CD4-positive, alpha-beta T cell treated with Interleukin-15 for 1 hour (primary cell): Measurements from ENCODE around the gene AAGAB.
"Not testable (repeated sequence)": the region's sequence is repeated elsewhere in the genome, so short reads cannot be mapped to it uniquely, and the experiment has no call there.

ENCODE experiments used
- DNase-seq: peaks from one replicate; pipeline ENCODE4 v3.0.0-alpha.2; 2020

AAGAB gene

GRCh38 chr15:67254238-67255175, at the start of gene AAGAB, which contains the start of gene IQCH:
Gene AAGAB, minus strand, starts transcription at chr15:67254661. Its CDS starts 30 bp downstream, at chr15:67254631.
Gene IQCH, plus strand, starts transcription at chr15:67254786. Its CDS starts 111 bp downstream, at chr15:67254897.
- peak; percentile 96 for DNase-seq

- no peak for DNase-seq
These were observed 49.3 kb upstream of the AAGAB start for GRCh38 chr15:67303490-67304363.

- no peak for DNase-seq
These were observed 46.0 kb upstream of the AAGAB start for GRCh38 chr15:67300266-67301025.

GRCh38 chr15:67296684-67297083, 42.2 kb upstream of the AAGAB start:
- no peak for DNase-seq

- no peak for DNase-seq
These were observed 41.7 kb upstream of the AAGAB start for GRCh38 chr15:67296188-67296587.

- DNase-seq = no peak
These were observed 35.9 kb upstream of the AAGAB start for GRCh38 chr15:67290319-67290718.

- DNase-seq = not testable (repeated sequence)
These were observed 31.9 kb upstream of the AAGAB start for GRCh38 chr15:67286400-67286799.

GRCh38 chr15:67285625-67286024, 31.2 kb upstream of the AAGAB start:
- not testable (repeated sequence) for DNase-seq

- DNase-seq = no peak
These were observed 27.3 kb upstream of the AAGAB start for GRCh38 chr15:67281714-67282113.

- no peak for DNase-seq
These were observed 25.8 kb upstream of the AAGAB start for GRCh38 chr15:67280217-67280616.

- DNase-seq = no peak
These were observed 22.2 kb upstream of the AAGAB start for GRCh38 chr15:67276666-67277065.

GRCh38 chr15:67274236-67274635, 19.8 kb upstream of the AAGAB start:
- no peak for DNase-seq

- DNase-seq = no peak
These were observed 13.8 kb upstream of the AAGAB start for GRCh38 chr15:67267951-67268941.

- DNase-seq = no peak
These were observed 13.0 kb upstream of the AAGAB start for GRCh38 chr15:67267440-67267839.

- DNase-seq = no peak
These were observed 12.4 kb upstream of the AAGAB start for GRCh38 chr15:67266870-67267269.

GRCh38 chr15:67259806-67260205, 5.3 kb upstream of the AAGAB start:
- DNase-seq = no peak

- no peak for DNase-seq
These were observed 4.9 kb upstream of the AAGAB start for GRCh38 chr15:67259379-67259778.

GRCh38 chr15:67258412-67258811, 4.0 kb upstream of the AAGAB start:
- not testable (repeated sequence) for DNase-seq

- DNase-seq = no peak
These were observed 1.6 kb upstream of the AAGAB start for GRCh38 chr15:67256051-67256450.

GRCh38 chr15:67253549-67254237, 768 bp downstream of the AAGAB start:
- DNase-seq = no peak

GRCh38 chr15:67253101-67253500, 1.4 kb downstream of the AAGAB start:
- DNase-seq = no peak
